Measurements from ENCODE around the gene LAMA5. TPM values are rescaled to one million over a fixed set of nuclear protein-coding genes. Genes with fewer than 3 reads are reported as not detected.

LAMA5 gene
- total and polyA plus RNA-seq, 4 donors: 116 to 315 (median 244) TPM

GRCh38 chr20:62368392-62368975, 1.4 kb upstream of the LAMA5 start:
- WGBS, 2 donors: 5 to 14% methylated on average over 15 of the region's 15 CpGs
- Histone ChIP-seq H3K27me3 (ENCODE audit: control insufficient read depth in 3 of 3, insufficient read depth in 3 of 3, low read length in 2 of 3) (no peaks in the 10 kb centered on the region), H3K9ac (ENCODE audit: insufficient read depth in 1 of 2, low read length in 2 of 2) (no peak overlapping the region), H3K4me1 (ENCODE audit: control insufficient read depth in 5 of 5, insufficient read depth in 5 of 5, low read length in 5 of 5) (peaks cover 4 to 59% (median 38%) of the 10 kb centered on the region in 5 donors), H3K4me3 (no peak overlapping the region), H3K27ac (ENCODE audit: low read depth in 1 of 2, low read length in 1 of 2) (peak overlapping the region in 1 of 2 donors; percentile 64), H3K36me3 (ENCODE audit: control insufficient read depth in 4 of 4, insufficient read depth in 4 of 4, low read length in 4 of 4) (no peaks in the 10 kb centered on the region), H3K9me3 (ENCODE audit: control insufficient read depth in 4 of 4, insufficient read depth in 3 of 4, low read length in 3 of 4) (no peaks in the 10 kb centered on the region)
- DNase-seq: peak; percentile 49 to 69 (median 69)
- no peak for TF ChIP-seq CTCF (IDR thresholded peaks at IDR 0.05; ENCODE audit: control extremely low read depth, extremely low read depth)
- no peak for ATAC-seq (ENCODE audit: insufficient read depth, low FRiP score)

- no peak overlapping the region for H3K9ac ChIP-seq (ENCODE audit: insufficient read depth in 1 of 2, low read length in 2 of 2)
- no peaks in the 10 kb centered on the region for H3K27me3 ChIP-seq (ENCODE audit: control insufficient read depth in 3 of 3, insufficient read depth in 3 of 3, low read length in 2 of 3)
- no peak for TF ChIP-seq CTCF (IDR thresholded peaks at IDR 0.05; ENCODE audit: control extremely low read depth, extremely low read depth)
- peaks cover 4 to 62% (median 40%) of the 10 kb centered on the region in 5 donors for H3K4me1 ChIP-seq (ENCODE audit: control insufficient read depth in 5 of 5, insufficient read depth in 5 of 5, low read length in 5 of 5)
- 3 to 4% methylated on average over 35 to 37 of the region's 37 CpGs for WGBS, 2 donors
- peak; percentile 50 to 66 (median 63) for DNase-seq
- H3K9me3 ChIP-seq (ENCODE audit: control insufficient read depth in 4 of 4, insufficient read depth in 3 of 4, low read length in 3 of 4): no peaks in the 10 kb centered on the region
- peak overlapping the region; percentile 11 for H3K4me3 ChIP-seq
- ATAC-seq (ENCODE audit: insufficient read depth, low FRiP score): no peak
- no peaks in the 10 kb centered on the region for H3K36me3 ChIP-seq (ENCODE audit: control insufficient read depth in 4 of 4, insufficient read depth in 4 of 4, low read length in 4 of 4)
- peak overlapping the region; percentile 39 to 64 for H3K27ac ChIP-seq (ENCODE audit: low read depth in 1 of 2, low read length in 1 of 2)
Measured at GRCh38 chr20:62367633-62368391, 700 bp upstream of the LAMA5 start.

- ATAC-seq (ENCODE audit: insufficient read depth, low FRiP score) (peak; percentile 10), DNase-seq (peak; percentile 34 to 76 (median 67))
- Histone ChIP-seq H3K4me3 (peak overlapping the region; percentile 70), H3K36me3 (ENCODE audit: control insufficient read depth in 4 of 4, insufficient read depth in 4 of 4, low read length in 4 of 4) (peaks cover 0 to 4% (median 0%) of the 10 kb centered on the region in 4 donors), H3K9ac (ENCODE audit: insufficient read depth in 1 of 2, low read length in 2 of 2) (no peak overlapping the region), H3K27me3 (ENCODE audit: control insufficient read depth in 3 of 3, insufficient read depth in 3 of 3, low read length in 2 of 3) (no peaks in the 10 kb centered on the region), H3K4me1 (ENCODE audit: control insufficient read depth in 5 of 5, insufficient read depth in 5 of 5, low read length in 5 of 5) (peaks cover 4 to 73% (median 51%) of the 10 kb centered on the region in 5 donors), H3K27ac (ENCODE audit: low read depth in 1 of 2, low read length in 1 of 2) (peak overlapping the region; percentile 83 to 96), H3K9me3 (ENCODE audit: control insufficient read depth in 4 of 4, insufficient read depth in 3 of 4, low read length in 3 of 4) (no peaks in the 10 kb centered on the region)
- TF ChIP-seq CTCF (IDR thresholded peaks at IDR 0.05; ENCODE audit: control extremely low read depth, extremely low read depth): no peak
- 1% methylated on average over 61 to 72 of the region's 72 CpGs for WGBS, 2 donors
Measured at GRCh38 chr20:62366370-62367135, 559 bp downstream of the LAMA5 start.
